Vagina (tissue), 2 donors: Measurements from ENCODE around the gene FGF21. TPM values are rescaled to one million over a fixed set of nuclear protein-coding genes. Genes with fewer than 3 reads are reported as not detected.

Experiments
- DNase-seq, 2 donors: peaks; one replicate each; pipeline ENCODE4 v3.0.0-alpha.2; 2017; ENCODE audit errors: extremely low spot score in 2 of 2
- H3K27ac ChIP-seq: fragments of 200-600 bp; sonication (generic); one replicate; pipeline ENCODE4 v1.5.1; 2019
- H3K27me3 ChIP-seq: fragments of 200-600 bp; sonication (generic); one replicate; pipeline ENCODE4 v1.5.1; 2019
- H3K36me3 ChIP-seq, 2 donors: fragments of 200-600 bp; sonication (generic); one replicate each; pipeline ENCODE4 v1.5.1; 2017 to 2019
- H3K4me1 ChIP-seq: fragments of 200-600 bp; sonication (generic); one replicate; pipeline ENCODE4 v1.5.1; 2019
- H3K4me3 ChIP-seq, 2 donors: fragments of 200-600 bp; sonication (generic); 1 replicate in 1 of 2; 2 replicates in 1 of 2; pipeline ENCODE4 v1.5.1; 2016 to 2019
- H3K9me3 ChIP-seq: fragments of 200-600 bp; sonication (generic); one replicate; pipeline ENCODE4 v1.5.1; 2019
- POLR2A ChIP-seq, 2 donors: fragments of 450-650 bp; IDR thresholded peaks; one replicate each; pipeline ENCODE4 v1.6.1; 2017; ENCODE audit warnings: antibody characterized with exemption in 2 of 2, mild to moderate bottlenecking in 2 of 2, moderate library complexity in 2 of 2
- POLR2AphosphoS5 ChIP-seq, 2 donors: sonication (generic); formaldehyde crosslinking; IDR thresholded peaks; one replicate each; pipeline ENCODE4 v1.9.0; 2017; ENCODE audit warnings: antibody characterized with exemption in 2 of 2, mild to moderate bottlenecking in 2 of 2, low read depth in 1 of 2; ENCODE audit not compliant: insufficient read depth in 1 of 2
- intact Hi-C: fragments of 100-400 bp; cut with DNase I; formaldehyde crosslinking; loops from one replicate; pipeline ENCODE4 v1.15.1; 2023
- total RNA-seq: library from RNA; depleted of rRNA; stranded (reverse); fragments of >200 nt; gene quantifications from one replicate; pipeline ENCODE4 v1.2.3, GENCODE V29; 2016
- TF ChIP-seq, protein P1 (sequence below), 3 experiments: fragments of 450-650 bp in 2 of 3; fragments of 200-600 bp in 1 of 3; sonication (generic) in 1 of 3; IDR thresholded peaks; one replicate each; pipeline ENCODE4 v1.5.1; 2017 to 2019; ENCODE audit warnings: antibody characterized with exemption in 3 of 3, mild to moderate bottlenecking in 2 of 3, moderate library complexity in 2 of 3

FGF21 gene, protein sequence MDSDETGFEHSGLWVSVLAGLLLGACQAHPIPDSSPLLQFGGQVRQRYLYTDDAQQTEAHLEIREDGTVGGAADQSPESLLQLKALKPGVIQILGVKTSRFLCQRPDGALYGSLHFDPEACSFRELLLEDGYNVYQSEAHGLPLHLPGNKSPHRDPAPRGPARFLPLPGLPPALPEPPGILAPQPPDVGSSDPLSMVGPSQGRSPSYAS
- total RNA-seq: not detected

DNA sequence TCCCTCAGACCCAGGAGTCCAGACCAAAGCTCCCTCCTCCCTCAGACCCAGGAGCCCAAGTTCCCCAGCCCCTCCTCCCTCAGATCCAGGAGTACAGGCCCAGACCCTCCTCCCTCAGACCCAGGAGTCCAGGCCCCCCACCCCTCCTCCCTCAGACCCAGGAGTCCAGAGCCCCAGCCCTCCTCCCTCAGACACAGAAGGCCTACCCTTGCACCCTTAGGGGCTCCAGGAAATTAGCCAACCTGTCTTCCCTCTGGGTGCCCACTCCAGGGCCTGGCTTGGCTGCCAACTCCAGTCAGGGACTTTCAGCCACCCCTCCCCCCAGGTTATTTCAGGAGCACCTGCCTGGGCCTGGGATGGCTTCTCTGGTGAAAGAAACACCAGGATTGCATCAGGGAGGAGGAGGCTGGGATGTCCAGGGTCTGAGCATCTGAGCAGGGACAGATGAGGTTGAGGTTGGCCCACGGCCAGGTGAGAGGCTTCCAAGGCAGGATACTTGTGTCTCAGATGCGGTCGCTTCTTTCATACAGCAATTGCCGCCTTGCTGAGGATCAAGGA is at the start of gene FGF21:
TSS of gene FGF21 (plus strand) at position 441 of the 558 bp plus-strand sequence. CDS start 713 bp downstream, outside the sequence.
- intact Hi-C loops: no loop called here
- Histone ChIP-seq H3K27ac (no peak within 1 kb of the TSS), H3K4me3 (no peak within 1 kb of the TSS), H3K4me1 (peaks cover 17% of the 10 kb centered on the region), H3K9me3 (no peaks in the 10 kb centered on the region), H3K36me3 (no peaks in the 10 kb centered on the region), H3K27me3 (no peaks in the 10 kb centered on the region)
- no peak for DNase-seq
- TF ChIP-seq, protein P1, sequence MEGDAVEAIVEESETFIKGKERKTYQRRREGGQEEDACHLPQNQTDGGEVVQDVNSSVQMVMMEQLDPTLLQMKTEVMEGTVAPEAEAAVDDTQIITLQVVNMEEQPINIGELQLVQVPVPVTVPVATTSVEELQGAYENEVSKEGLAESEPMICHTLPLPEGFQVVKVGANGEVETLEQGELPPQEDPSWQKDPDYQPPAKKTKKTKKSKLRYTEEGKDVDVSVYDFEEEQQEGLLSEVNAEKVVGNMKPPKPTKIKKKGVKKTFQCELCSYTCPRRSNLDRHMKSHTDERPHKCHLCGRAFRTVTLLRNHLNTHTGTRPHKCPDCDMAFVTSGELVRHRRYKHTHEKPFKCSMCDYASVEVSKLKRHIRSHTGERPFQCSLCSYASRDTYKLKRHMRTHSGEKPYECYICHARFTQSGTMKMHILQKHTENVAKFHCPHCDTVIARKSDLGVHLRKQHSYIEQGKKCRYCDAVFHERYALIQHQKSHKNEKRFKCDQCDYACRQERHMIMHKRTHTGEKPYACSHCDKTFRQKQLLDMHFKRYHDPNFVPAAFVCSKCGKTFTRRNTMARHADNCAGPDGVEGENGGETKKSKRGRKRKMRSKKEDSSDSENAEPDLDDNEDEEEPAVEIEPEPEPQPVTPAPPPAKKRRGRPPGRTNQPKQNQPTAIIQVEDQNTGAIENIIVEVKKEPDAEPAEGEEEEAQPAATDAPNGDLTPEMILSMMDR (IDR thresholded peaks at IDR 0.05): no peak
- TF ChIP-seq POLR2A (IDR thresholded peaks at IDR 0.05) (no peak), POLR2AphosphoS5 (IDR thresholded peaks at IDR 0.05; ENCODE audit: insufficient read depth in 1 of 2, low read depth in 1 of 2) (no peak)

DNA sequence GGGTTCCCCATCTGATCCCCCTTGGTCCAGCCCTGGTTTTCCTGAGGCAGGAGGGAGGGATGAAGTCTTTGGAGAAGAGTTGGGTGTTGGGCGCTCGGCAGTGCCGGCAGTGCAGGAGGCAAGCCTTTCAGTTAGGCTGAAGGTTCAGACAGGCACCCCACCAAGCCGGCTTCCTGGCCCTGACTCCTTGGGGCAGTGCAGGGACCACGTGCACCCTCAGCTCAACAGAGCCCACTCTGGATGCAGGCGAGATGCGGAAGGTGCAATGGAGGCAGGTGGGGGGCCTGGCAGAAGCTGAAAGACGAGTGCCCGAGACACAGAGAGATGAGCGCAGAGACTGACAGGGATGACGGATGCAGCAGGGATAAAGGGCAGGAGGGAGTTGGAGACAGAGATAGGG is 46.9 kb upstream of the FGF21 start:
- Histone ChIP-seq H3K36me3 (peaks cover 0 to under 1% of the 10 kb centered on the region in 2 donors), H3K4me3 (no peak overlapping the region), H3K27ac (no peak overlapping the region), H3K9me3 (no peaks in the 10 kb centered on the region), H3K4me1 (peaks cover 8% of the 10 kb centered on the region), H3K27me3 (no peaks in the 10 kb centered on the region)
- intact Hi-C loops: loop anchor here (5.0 kb wide), 1 partner anchor 61 kb away; the partner anchor contains the start of gene CA11
- no peak for TF ChIP-seq POLR2AphosphoS5 (IDR thresholded peaks at IDR 0.05; ENCODE audit: insufficient read depth in 1 of 2, low read depth in 1 of 2)
- no peak for TF ChIP-seq POLR2A (IDR thresholded peaks at IDR 0.05)
- TF ChIP-seq, protein P1 (IDR thresholded peaks at IDR 0.05): no peak
- DNase-seq: no peak

DNA sequence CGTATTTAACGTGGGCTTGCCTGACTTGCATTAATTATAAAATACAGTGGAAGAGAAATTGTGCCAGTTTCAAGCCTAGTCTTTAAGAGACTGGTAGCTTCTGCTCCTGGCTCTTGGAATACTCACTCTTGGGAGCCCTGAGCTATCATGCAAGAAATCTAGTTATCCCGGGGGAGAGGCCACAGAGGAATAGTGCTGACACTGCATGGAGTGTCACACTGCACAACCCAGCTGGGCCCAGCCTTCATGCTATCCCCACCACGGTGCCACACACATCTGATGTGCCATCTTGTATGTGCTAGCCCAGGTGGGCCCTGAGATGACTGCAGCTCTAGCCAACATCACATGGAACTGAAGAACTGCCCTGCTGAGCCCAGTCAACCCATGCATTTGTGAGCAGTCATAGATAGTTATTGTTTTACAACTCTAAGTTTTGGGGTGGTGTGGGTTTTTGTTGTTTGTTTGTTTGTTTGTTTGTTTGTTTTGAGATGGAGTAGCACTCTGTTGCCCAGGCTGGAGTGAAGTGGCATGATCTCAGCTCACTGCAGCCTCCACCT is 44.1 kb upstream of the FGF21 start:
- no peak overlapping the region for H3K27ac ChIP-seq
- TF ChIP-seq POLR2AphosphoS5 (IDR thresholded peaks at IDR 0.05; ENCODE audit: insufficient read depth in 1 of 2, low read depth in 1 of 2): no peak
- TF ChIP-seq, protein P1 (IDR thresholded peaks at IDR 0.05): no peak
- TF ChIP-seq POLR2A (IDR thresholded peaks at IDR 0.05): no peak
- no peak for DNase-seq
- H3K9me3 ChIP-seq: no peaks in the 10 kb centered on the region
- H3K4me1 ChIP-seq: peaks cover 29% of the 10 kb centered on the region
- H3K27me3 ChIP-seq: no peaks in the 10 kb centered on the region
- no peak overlapping the region for H3K4me3 ChIP-seq
- no peaks in the 10 kb centered on the region for H3K36me3 ChIP-seq
- intact Hi-C loops: no loop called here

DNA sequence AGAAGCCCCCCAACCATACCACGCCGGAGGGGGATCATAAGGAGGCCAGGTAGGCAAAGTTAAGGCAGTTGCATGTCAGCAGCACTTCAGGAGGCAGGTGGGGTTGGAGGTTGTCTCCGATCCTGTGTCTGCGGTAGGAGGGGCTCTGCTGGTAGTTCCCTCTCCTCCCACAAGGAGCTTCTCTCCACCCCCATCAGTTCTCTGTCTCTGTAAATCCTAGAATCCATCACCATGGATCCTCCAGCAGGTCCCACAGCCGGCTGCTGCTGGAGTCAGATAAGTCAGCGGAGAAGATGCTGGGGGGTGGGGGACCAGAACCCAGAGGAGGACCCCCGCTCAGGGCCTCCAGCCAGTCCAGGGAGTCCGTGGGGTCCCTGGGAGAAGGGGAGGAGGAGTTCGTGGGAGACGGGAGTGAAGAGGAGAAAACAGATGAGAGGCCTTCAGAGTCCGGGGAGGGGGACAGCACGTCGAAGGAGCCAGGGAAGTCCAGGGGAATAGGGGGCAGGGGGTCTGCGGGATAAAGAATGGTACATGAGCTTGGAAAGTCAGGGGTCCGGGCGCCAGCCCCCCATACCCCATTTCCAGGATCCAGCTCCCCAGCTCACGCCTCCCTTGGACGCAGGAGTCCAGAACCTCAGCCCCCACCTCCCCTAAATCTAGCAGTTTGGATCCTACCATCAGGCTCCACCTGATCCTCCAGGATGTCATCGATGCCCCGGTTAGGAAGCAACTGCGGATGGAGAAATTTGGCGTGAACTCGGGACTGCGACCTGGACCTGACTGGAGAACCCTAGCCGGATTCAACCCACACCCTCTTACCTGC is 42.1 kb upstream of the FGF21 start:
- Histone ChIP-seq H3K9me3 (no peaks in the 10 kb centered on the region), H3K4me3 (peak overlapping the region; percentile 62 to 79), H3K27me3 (no peaks in the 10 kb centered on the region), H3K36me3 (no peaks in the 10 kb centered on the region), H3K27ac (peak overlapping the region; percentile 78), H3K4me1 (peaks cover 47% of the 10 kb centered on the region)
- no peak for DNase-seq
- intact Hi-C loops: no loop called here
- TF ChIP-seq POLR2AphosphoS5 (IDR thresholded peaks at IDR 0.05; ENCODE audit: insufficient read depth in 1 of 2, low read depth in 1 of 2) (no peak), POLR2A (IDR thresholded peaks at IDR 0.05) (no peak)
- TF ChIP-seq, protein P1 (IDR thresholded peaks at IDR 0.05): no peak
